Activated gamma-delta T cell treated with anti-CD3 and anti-CD28 coated beads, Interleukin-2, amount 50 U/mL, for 16 hours (primary cell): ENCODE measurements around the gene COX5A.
"Not testable (repeated sequence)": the region's sequence is repeated elsewhere in the genome, so short reads cannot be mapped to it uniquely, and the experiment has no call there.

Experiments
- DNase-seq: peaks from one replicate; pipeline ENCODE4 v3.0.0-alpha.2; 2020; ENCODE audit warnings: low read depth

Gene COX5A

DNA sequence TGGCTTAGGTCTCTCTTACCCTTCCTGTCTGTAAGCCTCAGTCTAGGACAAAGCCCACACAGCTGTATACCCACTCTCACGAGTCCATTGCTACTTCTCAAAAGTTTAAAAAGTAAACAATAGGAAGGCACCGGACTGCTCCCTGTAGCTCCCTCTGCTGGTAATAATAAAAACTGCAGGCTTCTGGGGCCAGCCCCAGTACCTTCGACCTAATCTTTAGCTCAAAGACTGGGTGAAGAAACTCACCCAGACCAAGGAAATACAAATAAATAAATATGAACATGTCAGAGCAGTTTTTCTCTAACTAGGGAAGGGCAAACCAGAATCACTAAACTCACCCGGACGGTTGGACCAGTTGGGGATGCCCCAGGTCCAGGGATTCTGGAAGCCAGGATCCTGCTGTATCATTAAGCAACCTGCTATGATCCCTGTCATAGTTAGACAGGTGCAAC lies 36.2 kb downstream of the COX5A start:
- DNase-seq = peak; percentile 46

DNA sequence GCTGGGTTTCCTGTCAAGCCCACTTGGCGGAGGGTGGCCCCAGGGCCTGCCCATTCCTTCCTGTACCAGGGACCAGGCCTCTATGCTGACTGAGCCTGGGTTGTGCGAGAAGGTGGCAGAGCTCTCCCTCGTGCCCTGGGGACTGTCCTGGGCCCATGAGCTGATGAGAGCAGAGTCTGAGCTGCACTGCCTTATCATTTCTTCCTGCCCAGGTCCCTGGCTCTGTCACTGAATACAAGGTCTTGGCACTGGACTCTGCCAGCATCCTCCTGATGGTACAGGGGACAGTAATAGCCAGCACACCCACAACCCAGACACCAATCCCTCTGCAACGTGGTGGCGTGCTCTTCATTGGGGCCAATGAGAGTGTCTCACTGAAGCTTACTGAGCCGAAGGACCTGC lies 40.6 kb downstream of the COX5A start:
- no peak for DNase-seq

DNA sequence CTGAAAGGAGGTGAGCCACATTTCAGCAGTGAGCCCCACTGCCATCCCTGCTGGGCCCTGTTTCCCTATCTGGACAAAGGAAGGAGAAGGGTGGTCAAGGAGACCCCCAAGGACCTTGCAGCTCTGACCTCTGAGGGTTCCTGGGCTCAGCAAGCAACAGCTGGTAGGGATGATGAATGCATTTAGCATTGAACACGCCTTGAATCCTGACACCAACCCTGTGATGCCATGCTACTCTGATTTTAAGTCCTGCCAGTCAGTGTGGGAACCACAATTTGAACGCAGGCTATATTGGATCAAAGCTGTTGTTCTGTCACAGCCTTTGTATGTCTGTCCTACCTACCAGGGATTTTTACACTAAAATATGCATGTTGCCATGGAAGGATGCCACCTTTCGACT lies 41.6 kb downstream of the COX5A start:
- no peak for DNase-seq

DNA sequence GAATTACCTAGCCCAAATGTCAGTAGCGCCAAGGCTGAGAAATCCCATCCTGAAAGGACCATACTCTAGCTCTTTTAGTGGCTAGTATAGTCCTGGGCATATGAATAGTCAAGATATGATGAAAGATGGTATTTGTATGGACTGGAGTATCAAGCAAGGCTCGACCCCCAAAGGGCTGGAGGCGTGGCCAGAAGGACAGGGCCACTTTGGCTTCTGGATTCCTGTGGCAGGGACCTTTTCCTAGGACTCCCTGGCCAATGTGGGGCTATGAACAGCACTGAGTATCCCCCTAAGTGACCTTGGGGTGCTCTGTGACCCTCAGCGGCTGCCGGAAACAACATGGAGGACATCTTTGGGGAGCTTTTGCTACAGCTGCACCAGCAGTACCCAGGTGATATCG lies 42.0 kb downstream of the COX5A start:
- no peak for DNase-seq

DNA sequence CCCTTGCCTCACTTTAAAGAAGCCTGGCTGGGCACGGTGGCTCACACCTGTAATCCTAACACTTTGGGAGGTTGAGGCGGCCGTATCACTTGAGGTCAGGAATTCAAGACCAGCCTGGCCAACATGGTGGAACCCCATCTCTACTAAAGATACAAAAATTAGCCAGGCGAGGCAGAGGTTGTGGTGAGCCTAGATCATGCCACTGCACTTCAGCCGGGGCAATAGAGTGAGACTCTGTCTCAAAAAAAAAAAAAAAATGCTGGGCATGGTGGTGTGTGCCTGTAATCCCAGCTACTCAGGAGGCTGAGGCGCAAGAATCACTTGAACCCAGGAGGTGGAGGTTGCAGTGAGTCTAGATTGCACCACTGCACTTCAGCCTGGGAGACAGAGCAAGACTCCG lies 43.5 kb downstream of the COX5A start:
- DNase-seq = not testable (repeated sequence)

DNA sequence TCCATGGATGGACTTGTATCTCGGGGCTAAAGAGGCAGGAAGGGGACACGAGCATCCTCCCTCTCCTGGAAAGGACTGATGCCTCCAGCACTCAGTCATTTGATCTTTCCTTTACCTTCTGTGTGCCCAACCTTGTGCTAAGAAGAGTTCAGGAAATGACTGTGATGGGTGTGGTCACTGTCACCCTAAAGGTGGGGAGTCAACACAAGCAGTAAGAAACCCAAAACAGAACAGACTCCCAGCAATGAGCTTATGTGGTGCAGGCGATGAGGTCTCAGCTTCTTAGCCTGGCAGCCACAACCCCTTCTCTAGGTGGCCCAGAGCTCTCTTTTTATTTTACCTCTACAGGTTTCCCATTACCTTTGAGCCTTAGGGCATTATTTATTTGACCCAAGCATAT lies 44.2 kb downstream of the COX5A start:
- no peak for DNase-seq

DNA sequence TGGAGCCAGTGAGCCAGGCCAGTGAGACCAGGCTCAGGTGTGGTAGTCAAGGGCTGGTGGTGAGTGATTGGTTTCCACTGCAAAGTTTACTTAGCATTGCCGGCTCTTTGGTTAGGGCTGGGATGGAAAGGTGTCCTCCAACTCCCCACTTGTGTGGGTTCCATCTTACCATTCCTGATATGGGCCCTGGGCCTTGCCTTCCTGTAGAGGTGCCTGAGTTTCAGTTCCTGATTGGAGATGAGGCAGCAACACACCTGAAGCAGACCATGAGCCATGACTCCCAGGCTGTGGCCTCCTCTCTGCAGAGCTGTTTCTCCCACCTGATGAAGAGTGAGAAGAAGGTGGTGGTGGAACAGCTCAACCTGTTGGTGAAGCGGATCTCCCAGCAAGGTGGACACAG lies 44.9 kb downstream of the COX5A start:
- DNase-seq = no peak

DNA sequence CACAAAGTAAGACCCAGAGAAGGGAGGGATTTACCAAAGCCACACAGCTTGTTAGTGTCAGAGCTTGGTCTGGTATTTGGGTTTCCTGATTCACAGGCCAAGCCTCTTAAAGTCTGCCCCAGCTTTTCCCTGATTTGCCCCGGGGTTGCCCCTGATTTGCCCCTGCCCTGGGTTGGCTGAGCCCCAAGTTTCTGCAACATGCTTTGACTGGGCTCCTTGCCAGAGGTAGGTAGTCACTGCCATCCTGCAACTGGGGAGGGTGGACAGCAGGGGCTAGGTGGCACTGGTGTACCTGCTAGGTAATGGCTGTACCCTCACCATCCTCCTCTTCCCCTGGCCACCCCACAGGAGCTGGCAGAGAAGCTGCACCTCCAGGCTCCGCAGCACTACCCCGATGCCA lies 45.6 kb downstream of the COX5A start:
- DNase-seq = no peak

DNA sequence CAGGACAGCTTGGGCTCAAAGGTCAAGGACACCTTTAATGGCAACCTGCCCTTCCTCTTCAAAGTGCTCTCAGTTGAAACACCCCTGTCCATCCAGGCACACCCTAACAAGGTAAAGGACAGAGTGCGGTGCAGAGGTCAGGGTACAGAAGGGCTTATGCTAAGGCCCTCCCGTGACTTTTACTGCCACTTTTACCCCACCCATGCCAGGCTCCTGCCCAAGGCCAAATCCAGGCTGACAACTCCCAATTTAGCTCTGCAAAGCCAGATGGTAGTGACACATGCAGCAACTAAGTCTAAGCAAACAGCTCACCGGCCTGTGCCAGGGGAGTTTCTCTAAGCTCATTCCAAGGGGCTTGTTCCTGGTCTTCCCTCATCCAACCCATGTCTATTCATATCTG lies 46.4 kb downstream of the COX5A start:
- DNase-seq = no peak

DNA sequence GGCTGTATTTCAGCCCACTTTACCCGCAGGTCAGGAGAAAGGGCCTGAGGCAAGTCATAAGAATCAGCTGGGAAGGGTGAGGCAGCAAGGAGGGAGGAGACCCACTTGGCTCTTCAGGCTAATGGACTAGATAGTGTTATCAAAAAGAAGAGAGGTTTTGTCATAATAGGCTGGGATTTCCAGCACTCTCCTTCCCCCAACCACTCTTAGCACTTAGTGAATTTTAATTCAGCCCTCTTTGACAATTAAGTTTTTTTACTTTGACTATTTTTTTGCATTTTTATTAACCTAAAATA lies 47.3 kb downstream of the COX5A start:
- DNase-seq = no peak

DNA sequence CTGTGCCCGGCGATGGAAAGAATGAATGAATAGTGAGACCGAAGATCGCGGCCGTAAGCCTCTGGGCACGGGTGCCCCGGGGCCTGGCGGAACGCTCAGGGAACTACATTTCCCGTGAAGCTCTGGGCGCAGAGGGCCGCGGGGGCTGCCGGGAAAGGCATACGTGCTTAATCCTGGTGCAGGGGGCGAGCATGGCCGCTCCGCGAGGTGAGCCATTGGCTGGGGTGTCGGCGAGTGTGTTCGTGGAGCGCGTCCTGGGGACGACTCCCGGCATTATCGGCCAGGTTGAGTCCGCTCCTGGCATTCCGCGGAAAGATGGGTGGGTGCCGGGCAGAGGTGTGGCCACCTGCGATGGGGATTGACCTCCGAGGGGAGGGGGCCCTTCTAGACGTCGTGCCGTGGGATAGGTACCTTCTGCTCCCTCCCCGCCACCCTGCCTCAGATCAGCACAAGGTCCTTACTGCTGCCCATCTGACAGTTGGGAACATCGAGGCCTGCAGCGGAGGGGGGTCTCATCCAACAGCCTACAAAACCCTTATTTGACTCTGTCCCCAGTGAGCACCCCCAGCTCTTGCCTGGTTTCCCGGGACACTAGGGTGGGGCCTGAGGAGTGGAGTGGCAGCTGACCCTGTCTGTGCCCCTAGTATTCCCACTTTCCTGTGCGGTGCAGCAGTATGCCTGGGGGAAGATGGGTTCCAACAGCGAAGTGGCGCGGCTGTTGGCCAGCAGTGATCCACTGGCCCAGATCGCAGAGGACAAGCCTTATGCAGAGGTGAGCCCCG lies 47.8 kb downstream of the COX5A start, which contains the start of gene MPI:
Gene MPI (plus strand): TSS at position 160 of the 782 bp plus-strand sequence. CDS start 32 bp downstream, at position 192.
- DNase-seq = peak; percentile 78

DNA sequence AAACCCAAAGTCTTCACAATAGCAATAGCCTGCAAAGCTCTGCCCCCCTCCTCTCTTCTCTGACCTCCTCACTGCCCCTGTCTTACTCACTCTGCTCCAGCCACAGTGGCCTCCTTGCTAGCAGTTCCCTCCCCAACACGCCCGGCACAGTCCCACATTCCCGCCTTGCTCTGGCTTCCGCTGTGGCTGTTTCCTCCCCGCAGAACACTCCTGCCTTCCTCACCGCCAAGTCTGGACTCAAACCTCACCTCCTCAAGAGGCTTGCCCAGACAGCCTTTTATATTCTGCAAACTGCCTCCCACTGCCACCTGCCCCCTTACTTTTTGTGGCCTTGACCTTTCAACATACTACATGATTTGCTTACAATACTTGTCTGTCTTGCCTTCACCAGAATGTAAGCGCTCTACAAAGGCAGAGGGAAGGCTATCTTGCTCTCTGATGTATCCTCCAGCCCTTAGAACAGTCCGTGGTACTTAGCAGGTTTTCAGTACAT lies 48.4 kb downstream of the COX5A start:
- no peak for DNase-seq

DNA sequence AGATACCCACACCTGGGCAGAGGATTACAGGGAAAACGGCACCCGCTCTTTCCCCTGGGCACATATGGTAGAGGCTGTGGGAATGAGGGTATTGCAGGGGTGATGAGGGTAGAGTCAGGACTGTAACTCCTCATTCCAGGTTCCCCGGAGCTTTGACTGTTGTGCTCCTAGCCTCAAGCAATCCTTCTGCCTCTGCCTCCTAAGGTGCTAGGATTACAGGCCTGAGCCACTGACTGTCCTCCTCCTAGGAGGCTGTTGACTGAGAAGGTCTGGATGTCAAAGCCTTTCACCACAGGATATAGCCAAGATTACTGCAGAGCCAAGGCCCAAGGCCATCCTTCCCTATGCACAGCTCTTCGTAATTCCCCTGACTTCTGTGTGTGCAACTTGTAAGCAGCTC lies 49.2 kb downstream of the COX5A start:
- no peak for DNase-seq

DNA sequence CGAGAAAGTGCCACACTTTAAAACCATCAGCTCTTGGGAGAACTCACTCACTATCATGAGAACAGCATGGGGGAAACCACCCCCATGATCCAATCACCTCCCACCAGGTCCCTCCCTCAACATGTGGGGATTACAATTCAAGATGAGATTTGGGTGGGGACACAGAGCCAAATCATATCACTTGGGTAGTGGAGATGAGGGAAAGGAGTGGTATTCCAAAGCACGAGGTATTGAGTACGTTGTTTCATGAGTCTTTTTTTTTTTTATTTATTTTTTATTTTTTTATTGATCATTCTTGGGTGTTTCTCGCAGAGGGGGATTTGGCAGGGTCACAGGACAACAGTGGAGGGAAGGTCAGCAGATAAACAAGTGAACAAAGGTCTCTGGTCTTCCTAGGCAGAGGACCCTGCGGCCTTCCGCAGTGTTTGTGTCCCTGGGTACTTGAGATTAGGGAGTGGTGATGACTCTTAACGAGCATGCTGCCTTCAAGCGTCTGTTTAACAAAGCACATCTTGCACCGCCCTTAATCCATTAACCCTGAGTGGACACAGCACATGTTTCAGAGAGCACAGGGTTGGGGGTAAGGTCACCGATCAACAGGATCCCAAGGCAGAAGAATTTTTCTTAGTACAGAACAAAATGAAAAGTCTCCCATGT lies 50.2 kb downstream of the COX5A start:
- not testable (repeated sequence) for DNase-seq

DNA sequence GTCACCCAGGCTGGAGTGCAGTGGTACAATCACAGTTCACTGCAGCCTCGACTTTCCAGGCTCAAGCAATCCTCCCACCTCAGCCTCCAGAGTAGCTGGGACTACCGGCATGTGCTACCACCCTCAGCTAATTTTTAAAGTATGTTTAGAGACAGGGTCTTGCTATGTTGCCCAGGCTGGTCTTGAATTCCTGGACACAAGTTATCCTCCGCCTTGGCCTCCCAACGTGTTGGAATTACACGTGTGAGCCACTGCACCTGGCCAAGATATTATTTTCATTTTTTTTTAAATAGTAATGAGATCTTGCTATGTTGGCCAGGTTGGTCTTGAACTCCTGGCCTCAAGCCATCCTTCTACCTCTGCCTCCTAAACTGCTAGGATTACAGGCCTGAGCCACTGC lies 52.4 kb downstream of the COX5A start:
- DNase-seq = no peak

DNA sequence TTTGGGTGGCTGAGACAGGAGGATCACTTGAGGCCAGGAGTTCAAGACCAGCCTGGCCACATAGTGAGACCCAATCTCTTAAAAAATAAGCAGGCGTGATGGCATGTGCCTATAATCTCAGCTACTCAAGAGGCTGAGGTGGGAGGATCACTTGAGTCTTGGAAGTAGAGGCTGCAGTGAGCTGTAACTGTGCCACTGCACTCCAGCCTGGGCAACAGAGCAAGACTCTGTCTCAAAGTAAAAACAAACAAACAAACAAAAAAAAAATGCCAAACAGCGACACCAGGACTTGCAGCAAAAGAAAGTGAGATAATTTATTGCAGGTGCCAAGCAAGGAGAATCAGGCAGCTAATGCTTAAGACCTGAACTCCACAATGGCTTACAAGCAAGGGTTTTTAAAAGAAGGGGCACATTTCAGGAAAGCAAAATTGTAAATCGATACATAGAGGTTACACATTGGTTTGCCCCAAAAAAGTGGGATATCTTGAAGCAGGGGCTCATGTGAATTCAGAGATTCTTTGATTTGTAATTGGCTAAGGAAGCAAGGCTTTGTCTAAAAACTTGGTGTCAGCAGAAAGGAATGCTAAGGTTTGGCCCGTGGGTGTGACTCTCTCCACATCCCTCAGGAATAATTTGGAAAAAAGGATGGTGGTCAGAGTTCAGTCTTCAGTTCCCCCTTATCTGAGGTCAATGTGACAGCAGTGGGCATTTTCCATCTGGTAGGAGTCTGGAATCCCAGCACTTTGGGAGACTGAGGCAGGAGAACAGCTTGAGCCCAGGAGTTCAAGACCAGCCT lies 53.2 kb downstream of the COX5A start:
- no peak for DNase-seq

DNA sequence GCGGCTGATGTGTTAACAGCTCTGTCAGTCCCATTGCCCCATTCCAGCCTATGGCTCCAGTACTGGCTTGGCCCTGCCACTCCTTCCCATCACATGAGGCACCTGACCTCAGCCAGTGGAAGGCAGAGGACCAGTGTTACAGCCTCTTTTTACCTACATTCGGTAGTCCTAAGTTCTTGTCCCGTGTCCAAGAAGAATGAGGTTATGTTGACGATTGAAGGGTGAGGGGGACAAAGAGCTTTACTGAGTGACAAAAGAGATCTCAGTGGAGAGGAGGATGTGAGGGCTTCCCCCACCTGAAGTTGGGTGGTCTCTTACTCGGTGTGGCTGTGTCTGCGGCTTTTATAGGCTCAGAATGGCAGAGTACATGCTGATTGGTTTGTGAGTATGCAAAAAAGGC lies 55.3 kb downstream of the COX5A start:
- DNase-seq = no peak

DNA sequence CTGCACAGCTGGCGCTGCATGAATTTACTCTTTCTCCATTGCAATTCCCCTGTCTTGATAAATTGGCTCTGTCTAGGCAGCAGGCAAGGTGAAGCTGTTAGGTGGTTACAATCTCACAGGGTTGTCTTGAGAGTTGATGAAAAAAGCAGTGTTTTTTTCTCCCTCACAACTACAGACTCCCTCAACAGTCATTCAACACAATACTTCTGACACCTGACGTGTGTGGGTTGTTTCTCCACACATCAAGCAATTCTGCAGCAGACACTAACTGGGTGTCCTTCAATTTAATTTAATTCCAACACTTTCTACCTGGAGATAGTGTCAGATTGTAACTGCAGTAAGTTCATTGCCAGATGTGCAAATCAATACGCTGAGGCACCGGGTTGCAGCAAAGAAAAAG lies 59.6 kb downstream of the COX5A start:
- DNase-seq = no peak

DNA sequence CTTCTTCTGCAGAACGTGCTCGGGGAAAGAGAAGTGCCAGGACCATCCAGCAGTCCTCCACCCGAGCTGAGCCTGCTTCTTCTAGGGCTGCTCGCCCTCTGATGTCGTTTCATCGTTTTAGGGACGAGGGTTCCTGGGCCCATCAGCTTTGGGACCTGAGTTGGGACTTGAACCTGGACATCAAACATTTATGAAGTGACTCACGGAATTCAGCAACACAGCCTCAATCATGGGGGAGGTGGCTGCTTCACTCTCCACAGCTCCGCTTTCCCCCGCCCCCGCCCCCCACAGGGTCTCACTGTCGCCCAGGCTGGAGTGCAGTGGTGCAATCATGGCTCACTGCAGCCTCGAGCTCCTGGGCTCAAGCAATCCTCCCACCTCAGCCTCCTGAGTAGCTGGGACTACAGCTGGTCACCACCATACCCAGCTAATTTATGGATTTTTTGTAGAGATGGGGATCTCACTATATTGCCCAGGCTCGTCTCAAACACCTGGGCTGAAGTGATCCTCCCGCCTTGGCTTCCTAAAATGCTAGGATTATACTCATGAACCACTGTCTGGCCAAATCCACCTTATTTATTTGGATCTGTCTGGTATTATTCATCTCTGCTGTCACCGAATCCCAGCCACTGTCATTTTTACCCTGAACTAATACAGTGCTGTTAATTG lies 64.0 kb downstream of the COX5A start:
- no peak for DNase-seq

DNA sequence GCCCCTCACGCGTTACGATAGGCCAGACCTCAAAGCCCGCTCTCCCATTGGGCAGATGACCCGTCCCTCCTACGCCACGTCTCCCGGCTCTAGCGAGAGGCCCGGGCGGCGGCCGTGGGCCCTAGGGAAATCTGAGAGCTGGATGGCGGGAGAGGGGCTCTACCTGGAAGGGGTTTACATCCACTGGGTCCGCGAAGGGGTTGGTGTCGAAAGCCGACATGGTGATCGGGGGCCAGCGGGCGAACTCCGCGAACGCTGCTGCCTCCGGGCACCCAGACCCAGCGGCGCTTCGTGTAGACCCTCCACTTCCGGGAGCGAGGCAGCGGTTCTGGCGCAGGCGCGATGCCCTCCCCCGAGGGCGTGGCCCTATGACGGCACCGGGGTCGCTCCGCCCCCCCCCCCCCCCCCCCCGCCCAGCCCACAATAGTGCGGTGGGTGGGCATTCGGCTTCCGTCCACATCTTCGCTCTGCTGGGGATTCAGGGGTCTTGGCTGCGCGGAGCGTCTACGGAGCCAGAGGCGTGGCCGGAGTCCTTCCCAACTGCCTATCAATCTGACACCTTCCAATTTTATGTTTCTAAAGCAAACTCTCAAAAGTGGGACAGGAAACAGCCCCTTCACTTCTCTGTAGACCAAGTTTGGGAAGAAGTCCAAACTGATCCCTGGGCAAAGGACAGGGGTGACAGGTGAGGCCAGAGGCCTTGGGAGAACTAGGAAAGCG lies 64.7 kb downstream of the COX5A start, which contains the start of gene SCAMP2:
Gene SCAMP2 (minus strand): TSS at position 330 of the 720 bp plus-strand sequence. CDS start 110 bp downstream, at position 220.
- DNase-seq = peak; percentile 83

DNA sequence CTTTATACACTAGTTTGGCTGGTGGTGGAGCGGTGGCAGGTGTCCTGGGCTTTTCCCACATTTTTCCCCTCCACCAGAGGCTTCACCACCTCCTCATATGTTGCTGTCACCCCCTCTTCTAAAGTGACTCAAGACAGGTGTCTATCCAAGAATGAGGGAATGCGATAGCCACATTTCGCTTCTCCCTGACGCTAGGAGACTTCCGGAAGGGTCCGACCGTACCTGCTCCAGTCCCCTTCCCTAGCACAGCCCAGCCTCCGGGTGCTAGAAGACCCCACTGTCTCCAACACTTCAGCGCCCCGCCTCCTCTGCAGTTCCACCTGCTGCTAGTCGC lies 65.2 kb downstream of the COX5A start:
- no peak for DNase-seq
